PC-9 (cell line): ENCODE measurements around the gene GCLM. TPM values are rescaled to one million over a fixed set of nuclear protein-coding genes. Genes with fewer than 3 reads are reported as not detected.

Source experiments
- BruUV-seq: library from RNA; stranded (reverse); fragments of 400-500 nt; replicated peaks from 2 replicates; lab custom pipeline; 2021; lab: Mats Ljungman, UMichigan
- CTCF ChIA-PET: fragments of 300-600 bp; sonication (Branson Sonifier 250); formaldehyde crosslinking; loops from one replicate; lab custom pipeline; 2022; ENCODE audit warnings: antibody characterized with exemption; lab: Charles Lee
- POLR2A ChIA-PET: fragments of 300-600 bp; sonication (Branson Sonifier 250); formaldehyde crosslinking; loops from one replicate; lab custom pipeline; 2022; ENCODE audit warnings: antibody characterized with exemption; ENCODE audit not compliant: unreplicated experiment; lab: Charles Lee
- DNase-seq, 2 experiments: peaks; one replicate each; pipeline versions ENCODE4 v3.0.0 to v3.0.0-alpha.2; 2015 to 2022; ENCODE audit warnings: mixed read lengths in 1 of 2
- H2AFZ ChIP-seq: fragments of 200-600 bp; sonication (generic); 2 replicates; pipeline ENCODE4 v1.8.1; 2017; ENCODE audit warnings: antibody characterized with exemption
- H3F3A ChIP-seq: fragments of 200-600 bp; sonication (generic); 2 replicates; pipeline ENCODE4 v1.8.1; 2017; ENCODE audit warnings: antibody characterized with exemption, mild to moderate bottlenecking, low read depth; ENCODE audit not compliant: insufficient read depth
- H3K27ac ChIP-seq: fragments of 200-600 bp; sonication (generic); 2 replicates; pipeline ENCODE4 v1.6.1; 2016; ENCODE audit warnings: mixed run types
- H3K27me3 ChIP-seq: fragments of 200-600 bp; sonication (generic); 2 replicates; pipeline ENCODE4 v1.6.1; 2016; ENCODE audit warnings: low read depth, mixed run types; ENCODE audit not compliant: insufficient read depth
- H3K36me3 ChIP-seq: fragments of 200-600 bp; sonication (generic); 2 replicates; pipeline ENCODE4 v1.6.1; 2016; ENCODE audit warnings: low read depth, mixed run types
- H3K4me1 ChIP-seq: fragments of 200-600 bp; sonication (generic); replicated peaks from 2 replicates; pipeline ENCODE4 v1.6.1; 2016; ENCODE audit warnings: mixed run types; ENCODE audit not compliant: insufficient read depth
- H3K4me2 ChIP-seq: fragments of 200-600 bp; sonication (generic); 2 replicates; pipeline ENCODE4 v1.6.1; 2017; ENCODE audit warnings: mixed run types
- H3K4me3 ChIP-seq: fragments of 200-600 bp; sonication (generic); 2 replicates; pipeline ENCODE4 v1.6.1; 2016; ENCODE audit warnings: mixed run types
- H3K79me2 ChIP-seq: fragments of 200-600 bp; sonication (generic); 2 replicates; pipeline ENCODE4 v1.6.1; 2017; ENCODE audit warnings: low read depth, mixed run types
- H3K9me2 ChIP-seq: fragments of 200-600 bp; sonication (generic); 2 replicates; pipeline ENCODE4 v1.8.1; 2017; ENCODE audit warnings: mild to moderate bottlenecking; ENCODE audit not compliant: insufficient read depth
- H3K9me3 ChIP-seq: fragments of 200-600 bp; sonication (generic); 2 replicates; pipeline ENCODE4 v1.8.1; 2016; ENCODE audit warnings: low read depth; ENCODE audit not compliant: insufficient read depth
- H4K20me1 ChIP-seq: fragments of 200-600 bp; sonication (generic); 2 replicates; pipeline ENCODE4 v1.8.1; 2017; ENCODE audit not compliant: insufficient read depth
- CTCF ChIP-seq: fragments of 200-600 bp; sonication (generic); conservative IDR thresholded peaks from 2 replicates; pipeline ENCODE4 v1.6.1; 2017; ENCODE audit warnings: mixed run types, antibody characterized with exemption, mild to moderate bottlenecking, moderate library complexity
- EZH2 ChIP-seq: fragments of 200-600 bp; sonication (generic); IDR thresholded peaks from 2 replicates; pipeline ENCODE4 v1.8.0; 2017; ENCODE audit warnings: antibody characterized with exemption, low read depth
- intact Hi-C: fragments of 100-400 bp; cut with micrococcal nuclease; formaldehyde crosslinking; loops from one replicate; pipeline ENCODE4 v1.10.0; 2022; ENCODE audit not compliant: unreplicated experiment
- total RNA-seq: library from RNA; stranded (reverse); gene quantifications from 2 replicates; pipeline ENCODE4 v1.2.3, GENCODE V29; 2021

GCLM gene
- total RNA-seq, 1 experiment from 2014 or later, result 270 TPM

GRCh38 chr1:93876244-93876643, 33.0 kb downstream of the GCLM start:
- no TSS peak for BruUV-seq
- intact Hi-C loops, result no loop called here
- H3K9me3 ChIP-seq, result no peaks in the 10 kb centered on the region
- peaks cover 87% of the 10 kb centered on the region for H3F3A ChIP-seq
- peak in 1 of 2 experiments; percentile 33 for DNase-seq
- peaks cover 46% of the 10 kb centered on the region for H4K20me1 ChIP-seq
- ChIA-PET CTCF (no interaction called here), POLR2A (no interaction called here)
- H2AFZ ChIP-seq, result no peak overlapping the region
- 0 out of 2 replicates have a peak overlapping the region, but pooled peaks have one; percentile 95 for H3K27ac ChIP-seq
- H3K4me1 ChIP-seq, result peaks cover 29% of the 10 kb centered on the region
- H3K4me2 ChIP-seq, result peak overlapping the region; percentile 83
- peaks cover 61% of the 10 kb centered on the region for H3K36me3 ChIP-seq
- H3K27me3 ChIP-seq, result no peaks in the 10 kb centered on the region
- H3K79me2 ChIP-seq, result peaks cover 63% of the 10 kb centered on the region
- peak overlapping the region; percentile 85; the same call in 1 of the 2 replicates for H3K4me3 ChIP-seq
- H3K9me2 ChIP-seq, result no peaks in the 10 kb centered on the region
- TF ChIP-seq EZH2, result no peak
- no peak for TF ChIP-seq CTCF

- peaks cover 46% of the 10 kb centered on the region for H4K20me1 ChIP-seq
- H3K79me2 ChIP-seq, result peaks cover 57% of the 10 kb centered on the region
- BruUV-seq, result no TSS peak
- TF ChIP-seq EZH2 (no peak), CTCF (peak; percentile 84)
- peaks cover 79% of the 10 kb centered on the region for H3K36me3 ChIP-seq
- no peaks in the 10 kb centered on the region for H3K9me3 ChIP-seq
- no peak overlapping the region for H3K4me2 ChIP-seq
- no peak overlapping the region for H3K27ac ChIP-seq
- intact Hi-C loops, result no loop called here
- H3K4me3 ChIP-seq, result no peak overlapping the region
- H3K9me2 ChIP-seq, result no peaks in the 10 kb centered on the region
- CTCF ChIA-PET, result no interaction called here
- DNase-seq, result peak in 1 of 2 experiments; percentile 52
- POLR2A ChIA-PET, result no interaction called here
- H3F3A ChIP-seq, result peaks cover 84% of the 10 kb centered on the region
- peaks cover 22% of the 10 kb centered on the region for H3K4me1 ChIP-seq
- H2AFZ ChIP-seq, result no peak overlapping the region
- H3K27me3 ChIP-seq, result no peaks in the 10 kb centered on the region
Measured at GRCh38 chr1:93874025-93874651, 35.1 kb downstream of the GCLM start.

- H3K9me2 ChIP-seq, result no peaks in the 10 kb centered on the region
- H3K27me3 ChIP-seq, result no peaks in the 10 kb centered on the region
- peaks cover 75% of the 10 kb centered on the region for H3K36me3 ChIP-seq
- H4K20me1 ChIP-seq, result peaks cover 37% of the 10 kb centered on the region
- peaks cover 5% of the 10 kb centered on the region for H3K4me1 ChIP-seq
- DNase-seq, result peak in 1 of 2 experiments; percentile 19
- no peak overlapping the region for H3K27ac ChIP-seq
- CTCF ChIA-PET, result no interaction called here
- no peak overlapping the region for H2AFZ ChIP-seq
- BruUV-seq, result no TSS peak
- no peak for TF ChIP-seq CTCF
- TF ChIP-seq EZH2, result no peak
- POLR2A ChIA-PET, result no interaction called here
- intact Hi-C loops, result no loop called here
- H3K79me2 ChIP-seq, result peaks cover 30% of the 10 kb centered on the region
- H3F3A ChIP-seq, result peaks cover 87% of the 10 kb centered on the region
- H3K4me2 ChIP-seq, result no peak overlapping the region
- H3K9me3 ChIP-seq, result no peaks in the 10 kb centered on the region
- no peak overlapping the region for H3K4me3 ChIP-seq
Measured at GRCh38 chr1:93871366-93871765, 37.9 kb downstream of the GCLM start.
